Loucy (cell line): Measurements from ENCODE around the gene GRIN2A.

Experiments used
- EZH2phosphoT487 ChIP-seq: fragments of 200-600 bp; IDR thresholded peaks from 2 replicates; pipeline ENCODE4 v1.6.1; 2018; ENCODE audit warnings: antibody characterized with exemption, mild to moderate bottlenecking, moderate library complexity, borderline replicate concordance
- TF ChIP-seq, protein P1 (sequence below): fragments of 200-600 bp; sonication (generic); conservative IDR thresholded peaks from 2 replicates; pipeline ENCODE4 v1.5.1; 2014; ENCODE audit warnings: mild to moderate bottlenecking, antibody characterized with exemption, low read length

DNA sequence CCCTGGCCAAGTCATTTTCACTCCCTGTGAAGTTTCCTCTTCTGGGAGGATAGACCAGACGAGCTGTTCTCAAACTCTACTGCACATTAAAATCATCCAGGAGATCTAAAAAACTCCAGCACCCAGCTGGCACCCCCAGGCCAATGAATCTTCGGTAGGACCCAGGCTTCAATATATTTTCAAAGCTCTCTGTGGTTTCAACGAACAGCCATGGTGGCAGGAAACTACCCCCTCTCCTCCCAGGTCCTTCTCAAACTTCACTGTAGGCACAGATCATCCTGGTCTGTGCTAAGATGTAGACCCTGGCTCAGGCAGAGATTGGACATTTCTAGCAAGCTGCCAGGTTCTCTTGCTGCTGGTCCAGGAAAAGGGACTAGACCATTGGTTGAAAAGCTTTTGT, 38.7 kb upstream of the GRIN2A start:
- TF ChIP-seq, protein P1, sequence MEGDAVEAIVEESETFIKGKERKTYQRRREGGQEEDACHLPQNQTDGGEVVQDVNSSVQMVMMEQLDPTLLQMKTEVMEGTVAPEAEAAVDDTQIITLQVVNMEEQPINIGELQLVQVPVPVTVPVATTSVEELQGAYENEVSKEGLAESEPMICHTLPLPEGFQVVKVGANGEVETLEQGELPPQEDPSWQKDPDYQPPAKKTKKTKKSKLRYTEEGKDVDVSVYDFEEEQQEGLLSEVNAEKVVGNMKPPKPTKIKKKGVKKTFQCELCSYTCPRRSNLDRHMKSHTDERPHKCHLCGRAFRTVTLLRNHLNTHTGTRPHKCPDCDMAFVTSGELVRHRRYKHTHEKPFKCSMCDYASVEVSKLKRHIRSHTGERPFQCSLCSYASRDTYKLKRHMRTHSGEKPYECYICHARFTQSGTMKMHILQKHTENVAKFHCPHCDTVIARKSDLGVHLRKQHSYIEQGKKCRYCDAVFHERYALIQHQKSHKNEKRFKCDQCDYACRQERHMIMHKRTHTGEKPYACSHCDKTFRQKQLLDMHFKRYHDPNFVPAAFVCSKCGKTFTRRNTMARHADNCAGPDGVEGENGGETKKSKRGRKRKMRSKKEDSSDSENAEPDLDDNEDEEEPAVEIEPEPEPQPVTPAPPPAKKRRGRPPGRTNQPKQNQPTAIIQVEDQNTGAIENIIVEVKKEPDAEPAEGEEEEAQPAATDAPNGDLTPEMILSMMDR: no peak
- no peak for TF ChIP-seq EZH2phosphoT487
